H9 (cell line): ENCODE data around the gene MRGPRF. TPM values are rescaled to one million over a fixed set of nuclear protein-coding genes. Genes with fewer than 3 reads are reported as not detected.

Source experiments
- DNase-seq: peaks from one replicate; pipeline ENCODE4 v3.0.0-alpha.2; 2017
- H2AFZ ChIP-seq: one replicate; pipeline ENCODE4 v1.6.1; 2013; ENCODE audit warnings: mild to moderate bottlenecking, low read length, control low read depth, moderate library complexity
- H2AK5ac ChIP-seq: 2 replicates; pipeline ENCODE4 v1.6.1; 2013; ENCODE audit warnings: low read length, control low read depth, mixed read lengths; ENCODE audit not compliant: insufficient read length
- H2BK120ac ChIP-seq: one replicate; pipeline ENCODE4 v1.6.1; 2013; ENCODE audit warnings: low read depth, mild to moderate bottlenecking, low read length, control low read depth, inconsistent platforms; ENCODE audit not compliant: poor library complexity, severe bottlenecking
- H2BK12ac ChIP-seq: 2 replicates; pipeline ENCODE4 v1.6.1; 2013; ENCODE audit warnings: low read length, control low read depth, mixed read lengths, low read depth; ENCODE audit not compliant: insufficient read length
- H2BK15ac ChIP-seq: 2 replicates; pipeline ENCODE4 v1.6.1; 2013; ENCODE audit warnings: low read depth, low read length, control low read depth
- H2BK20ac ChIP-seq: one replicate; pipeline ENCODE4 v1.6.1; 2013; ENCODE audit warnings: low read depth, mild to moderate bottlenecking, low read length, control low read depth, inconsistent platforms; ENCODE audit not compliant: poor library complexity, severe bottlenecking
- H2BK5ac ChIP-seq: 2 replicates; pipeline ENCODE4 v1.6.1; 2013; ENCODE audit warnings: low read length, control low read depth, mixed read lengths; ENCODE audit not compliant: insufficient read length
- H3K14ac ChIP-seq: 2 replicates; pipeline ENCODE4 v1.6.1; 2013; ENCODE audit warnings: low read length, control low read depth; ENCODE audit not compliant: insufficient read depth
- H3K18ac ChIP-seq: 2 replicates; pipeline ENCODE4 v1.6.1; 2013; ENCODE audit warnings: low read depth, mild to moderate bottlenecking, mixed read lengths, low read length, control low read depth; ENCODE audit not compliant: insufficient read length
- H3K23ac ChIP-seq: 2 replicates; pipeline ENCODE4 v1.6.1; 2013; ENCODE audit warnings: low read length, control low read depth, mixed read lengths, low read depth; ENCODE audit not compliant: insufficient read length
- H3K23me2 ChIP-seq: 2 replicates; pipeline ENCODE4 v1.6.1; 2013; ENCODE audit warnings: low read depth, mild to moderate bottlenecking, mixed read lengths, low read length, control low read depth; ENCODE audit not compliant: insufficient read length, poor library complexity, severe bottlenecking
- H3K27ac ChIP-seq: 2 replicates; pipeline ENCODE4 v1.5.1; 2013; ENCODE audit warnings: low read length, control low read depth, mixed read lengths, low read depth; ENCODE audit not compliant: insufficient read length
- H3K27me3 ChIP-seq: 2 replicates; pipeline ENCODE4 v1.6.1; 2013; ENCODE audit warnings: low read length, control low read depth, inconsistent platforms; ENCODE audit not compliant: insufficient read depth
- H3K4ac ChIP-seq: 2 replicates; pipeline ENCODE4 v1.6.1; 2013; ENCODE audit warnings: low read depth, mild to moderate bottlenecking, control low read depth, inconsistent platforms, low read length, moderate library complexity
- H3K4me1 ChIP-seq: 2 replicates; pipeline ENCODE4 v1.6.1; 2013; ENCODE audit warnings: low read length, control low read depth, inconsistent platforms; ENCODE audit not compliant: insufficient read depth
- H3K4me2 ChIP-seq: 2 replicates; pipeline ENCODE4 v1.6.1; 2013; ENCODE audit warnings: low read length, control low read depth, mixed read lengths; ENCODE audit not compliant: insufficient read length, insufficient read depth
- H3K56ac ChIP-seq: 2 replicates; pipeline ENCODE4 v1.6.1; 2013; ENCODE audit warnings: low read depth, mild to moderate bottlenecking, mixed read lengths, low read length, control low read depth; ENCODE audit not compliant: insufficient read length
- H3K79me1 ChIP-seq: 2 replicates; pipeline ENCODE4 v1.6.1; 2013; ENCODE audit warnings: low read depth, mild to moderate bottlenecking, moderate library complexity, low read length, control low read depth, inconsistent platforms; ENCODE audit not compliant: insufficient read depth, poor library complexity, severe bottlenecking
- H3K79me2 ChIP-seq: 2 replicates; pipeline ENCODE4 v1.6.1; 2013; ENCODE audit warnings: low read length, control low read depth, inconsistent platforms; ENCODE audit not compliant: insufficient read depth
- H3K9ac ChIP-seq: 2 replicates; pipeline ENCODE4 v1.6.1; 2013; ENCODE audit warnings: low read length, control low read depth, mixed read lengths; ENCODE audit not compliant: insufficient read length; ENCODE audit errors: extremely low read depth
- H3K9me3 ChIP-seq: one replicate; pipeline ENCODE4 v1.6.1; 2013; ENCODE audit warnings: low read depth, low read length, inconsistent platforms; ENCODE audit not compliant: control insufficient read depth
- H3T11ph ChIP-seq: one replicate; pipeline ENCODE4 v1.6.1; 2013; ENCODE audit warnings: mild to moderate bottlenecking, low read length, control low read depth, inconsistent platforms
- H4K20me1 ChIP-seq: one replicate; pipeline ENCODE4 v1.6.1; 2013; ENCODE audit not compliant: control insufficient read depth, insufficient read length, insufficient read depth
- H4K5ac ChIP-seq: 2 replicates; pipeline ENCODE4 v1.6.1; 2013; ENCODE audit warnings: low read depth, mild to moderate bottlenecking, mixed read lengths, low read length, control low read depth; ENCODE audit not compliant: insufficient read length
- H4K8ac ChIP-seq: replicated peaks from 2 replicates; pipeline ENCODE4 v1.6.1; 2013; ENCODE audit warnings: low read length, control low read depth, mixed read lengths, low read depth; ENCODE audit not compliant: insufficient read length
- H4K91ac ChIP-seq: 2 replicates; pipeline ENCODE4 v1.6.1; 2013; ENCODE audit warnings: low read depth, mild to moderate bottlenecking, moderate library complexity, mixed read lengths, low read length, control low read depth; ENCODE audit not compliant: insufficient read length
- H3K27ac Mint-ChIP-seq, 3 experiments: 2 replicates in 2 of 3; 3 replicates in 1 of 3; pipeline ENCODE4 v1.8.0; 2020 to 2021; ENCODE audit warnings: mixed read lengths in 3 of 3, mild to moderate bottlenecking in 1 of 3, moderate library complexity in 1 of 3
- H3K27me3 Mint-ChIP-seq: 2 replicates; pipeline ENCODE4 v1.8.0; 2021; ENCODE audit warnings: low read depth, mild to moderate bottlenecking, moderate library complexity, mixed read lengths
- H3K36me3 Mint-ChIP-seq, 3 experiments: 2 replicates in 2 of 3; 3 replicates in 1 of 3; pipeline ENCODE4 v1.8.0; 2020 to 2021; ENCODE audit warnings: low read depth in 3 of 3, mixed read lengths in 3 of 3; ENCODE audit not compliant: insufficient read depth in 1 of 3
- H3K4me1 Mint-ChIP-seq, 2 experiments: 2 replicates each; pipeline ENCODE4 v1.8.0; 2020; ENCODE audit warnings: mixed read lengths in 2 of 2
- H3K4me3 Mint-ChIP-seq, 2 experiments: 2 replicates in 1 of 2; 3 replicates in 1 of 2; pipeline ENCODE4 v1.8.0; 2020 to 2021; ENCODE audit warnings: mild to moderate bottlenecking in 2 of 2, mixed read lengths in 2 of 2, moderate library complexity in 1 of 2
- H3K9me3 Mint-ChIP-seq, 2 experiments: 2 replicates in 1 of 2; 3 replicates in 1 of 2; pipeline ENCODE4 v1.8.0; 2020; ENCODE audit warnings: mild to moderate bottlenecking in 2 of 2, mixed read lengths in 2 of 2, moderate library complexity in 1 of 2
- CTCF ChIP-seq: fragments of 200-600 bp; sonication (generic); conservative IDR thresholded peaks from 3 replicates; pipeline ENCODE4 v1.8.0; 2021; ENCODE audit warnings: antibody characterized with exemption, mild to moderate bottlenecking
- total RNA-seq: library from RNA; stranded (reverse); gene quantifications from 2 replicates; pipeline ENCODE4 v1.2.1, GENCODE V29; 2021

Gene MRGPRF
- total RNA-seq, 1 experiment from 2014 or later = 4.0 TPM

DNA sequence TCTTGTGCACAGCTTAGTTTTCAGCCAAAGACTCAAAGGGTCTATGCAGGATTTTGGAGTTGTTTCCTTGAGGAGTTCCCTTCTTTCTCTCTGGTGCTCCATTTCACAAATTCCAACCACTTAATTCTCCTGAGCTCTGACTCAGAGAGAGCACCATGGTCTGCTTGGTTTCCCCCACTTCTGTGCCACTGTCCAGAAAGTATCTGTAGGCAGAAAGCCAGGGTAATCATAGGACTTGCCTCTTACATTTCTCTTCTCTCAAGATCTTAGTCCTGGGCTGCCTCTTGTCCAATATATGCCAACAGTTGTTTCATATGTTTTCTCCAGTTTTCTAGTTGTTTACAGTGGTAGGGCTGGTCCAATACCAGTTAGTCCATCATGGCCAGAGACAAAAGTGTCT is 25.8 kb downstream of the MRGPRF start:
- H2BK12ac ChIP-seq = no peak overlapping the region
- no peaks in the 10 kb centered on the region for H3K79me1 ChIP-seq
- no peak overlapping the region for H3K23ac ChIP-seq
- H3K9ac ChIP-seq = no peak overlapping the region
- H3T11ph ChIP-seq = no peak overlapping the region
- H4K5ac ChIP-seq = no peak overlapping the region
- TF ChIP-seq CTCF = no peak
- H3K9me3 ChIP-seq = no peaks in the 10 kb centered on the region
- DNase-seq = no peak
- no peaks in the 10 kb centered on the region for H3K36me3 Mint-ChIP-seq
- H3K4me1 Mint-ChIP-seq = no peaks in the 10 kb centered on the region
- no peak overlapping the region for H3K27ac ChIP-seq
- no peak overlapping the region for H3K27ac Mint-ChIP-seq
- H2AK5ac ChIP-seq = no peak overlapping the region
- H3K27me3 ChIP-seq = no peaks in the 10 kb centered on the region
- H3K9me3 Mint-ChIP-seq = peaks cover 9 to 12% of the 10 kb centered on the region in 2 experiments; a peak in 4 of 5 replicates
- H3K14ac ChIP-seq = no peak overlapping the region
- H3K18ac ChIP-seq = no peak overlapping the region
- no peak overlapping the region for H3K4me2 ChIP-seq
- no peak overlapping the region for H2BK15ac ChIP-seq
- no peaks in the 10 kb centered on the region for H3K79me2 ChIP-seq
- H4K91ac ChIP-seq = no peak overlapping the region
- H3K27me3 Mint-ChIP-seq = peaks cover 2% of the 10 kb centered on the region; the same call in 1 of the 2 replicates
- no peak overlapping the region for H3K56ac ChIP-seq
- no peaks in the 10 kb centered on the region for H3K23me2 ChIP-seq
- no peak overlapping the region for H2AFZ ChIP-seq
- no peak overlapping the region for H2BK120ac ChIP-seq
- H3K4ac ChIP-seq = no peak overlapping the region
- H4K20me1 ChIP-seq = no peaks in the 10 kb centered on the region
- no peak overlapping the region for H4K8ac ChIP-seq
- no peak overlapping the region for H2BK20ac ChIP-seq
- no peak overlapping the region for H3K4me3 Mint-ChIP-seq
- H3K4me1 ChIP-seq = no peaks in the 10 kb centered on the region
- H2BK5ac ChIP-seq = no peak overlapping the region
